Measurements from ENCODE around the gene MCHR2. TPM values are rescaled to one million over a fixed set of nuclear protein-coding genes. Genes with fewer than 3 reads are reported as not detected.

The MCHR2 gene
- total RNA-seq, 1 experiment from 2014 or later: not detected

- ChIA-PET RAD21 (ENCODE audit: low non-redundant PET in 1 of 2, low total read pairs in 2 of 2, uncharacterized antibody in 2 of 2, unreplicated experiment in 2 of 2) (no interaction called here), CTCF (no interaction called here), POLR2A (no interaction called here)
- H3K9ac ChIP-seq (ENCODE audit: low read length): no peak overlapping the region
- no peaks in the 10 kb centered on the region for H3K36me3 ChIP-seq (ENCODE audit: control insufficient read depth in 1 of 2, insufficient read depth in 2 of 2, low read length in 2 of 2)
- DNase-seq (ENCODE audit: low read depth, low spot score): no peak
- no TSS peak for BruUV-seq (replicated peaks)
- ATAC-seq: no peak
- H3K4me1 ChIP-seq (ENCODE audit: control insufficient read depth in 1 of 2, insufficient read depth in 2 of 2, low read length in 2 of 2): no peaks in the 10 kb centered on the region
- no peak overlapping the region for H3K27ac ChIP-seq (ENCODE audit: low read depth, low read length)
- TF ChIP-seq EGR1 (IDR thresholded peaks at IDR 0.05; ENCODE audit: low read depth) (no peak), ZFX (IDR thresholded peaks at IDR 0.05) (no peak), ZNF274 (IDR thresholded peaks at IDR 0.05; ENCODE audit: low read depth, low read length) (no peak), JUND (IDR thresholded peaks at IDR 0.05) (no peak), FOSL1 (IDR thresholded peaks at IDR 0.05; ENCODE audit: low read depth) (no peak), RAD21 (IDR thresholded peaks at IDR 0.05; ENCODE audit: low read depth) (no peak), ATF3 (IDR thresholded peaks at IDR 0.05) (no peak), POLR2AphosphoS5 (IDR thresholded peaks at IDR 0.05; ENCODE audit: low read depth, low read length) (no peak), YY1 (IDR thresholded peaks at IDR 0.05; ENCODE audit: extremely low read depth, insufficient replicate concordance, low read depth, low read length) (no peak), CEBPB (IDR thresholded peaks at IDR 0.05; ENCODE audit: low read depth) (no peak), SRF (IDR thresholded peaks at IDR 0.05; ENCODE audit: low read depth) (no peak), SIN3A (IDR thresholded peaks at IDR 0.05; ENCODE audit: low read depth) (no peak), MAX (IDR thresholded peaks at IDR 0.05) (no peak), ZBTB33 (IDR thresholded peaks at IDR 0.05; ENCODE audit: extremely low read depth, insufficient replicate concordance, low read length) (no peak), SP1 (IDR thresholded peaks at IDR 0.05; ENCODE audit: low read depth) (no peak)
- no peaks in the 10 kb centered on the region for H3K9me3 ChIP-seq (ENCODE audit: control insufficient read depth in 1 of 2, insufficient read depth in 1 of 2, low read depth in 1 of 2, low read length in 2 of 2)
- H2AFZ ChIP-seq (ENCODE audit: low read depth, low read length, poor library complexity, severe bottlenecking): no peak overlapping the region
- no peaks in the 10 kb centered on the region for H4K20me1 ChIP-seq (ENCODE audit: insufficient read depth)
- no peaks in the 10 kb centered on the region for H3K9me2 ChIP-seq (ENCODE audit: insufficient read depth)
- no peaks in the 10 kb centered on the region for H3K79me2 ChIP-seq (ENCODE audit: insufficient read depth, low read length)
- H3K27me3 ChIP-seq (ENCODE audit: insufficient read depth, low read length): no peaks in the 10 kb centered on the region
- no peak overlapping the region for H3K4me3 ChIP-seq (replicated peaks in 1 of 2; ENCODE audit: low read depth in 1 of 2, low read length in 2 of 2)
- no peak overlapping the region for H3K4me2 ChIP-seq (ENCODE audit: low read length)
- intact Hi-C loops (cut with micrococcal nuclease): no loop called here
Measured at GRCh38 chr6:99967052-99967451, 27.0 kb downstream of the MCHR2 start.
